Brain microvascular endothelial cell (primary cell): ENCODE data around the gene HMOX2.

Experiments
- DNase-seq: peaks from one replicate; pipeline ENCODE4 v3.0.0-alpha.2; 2020
- H3K27ac ChIP-seq: fragments of 250-450 bp; sonication (Bioruptor Pico); 2 replicates; pipeline ENCODE4 v1.5.1; 2020; ENCODE audit warnings: mild to moderate bottlenecking, moderate library complexity
- H3K27me3 ChIP-seq: fragments of 250-450 bp; sonication (Bioruptor Pico); replicated peaks from 2 replicates; pipeline ENCODE4 v1.5.1; 2020; ENCODE audit warnings: mild to moderate bottlenecking
- H3K36me3 ChIP-seq: fragments of 250-450 bp; sonication (Bioruptor Pico); replicated peaks from 2 replicates; pipeline ENCODE4 v1.5.1; 2020; ENCODE audit warnings: mild to moderate bottlenecking
- H3K4me3 ChIP-seq: 2 replicates; pipeline ENCODE4 v1.5.1; 2011; ENCODE audit warnings: low read depth, mild to moderate bottlenecking, control low read depth, low read length, moderate library complexity
- in situ Hi-C: cut with HindIII; loops from 2 replicates; pipeline ENCODE4 v1.10.0; 2017; ENCODE audit warnings: low sequenced_read_pairs, low pct_ligation_motif_present
- TF ChIP-seq, protein P1 (sequence below): IDR thresholded peaks from 2 replicates; pipeline ENCODE4 v1.5.1; 2011; ENCODE audit warnings: low read depth, mild to moderate bottlenecking, moderate library complexity, low read length, control low read depth, inconsistent platforms; ENCODE audit errors: missing control alignments

HMOX2 gene

GRCh38 chr16:4443986-4444385 is 32.2 kb upstream of the HMOX2 start:
- DNase-seq = no peak
- H3K4me3 ChIP-seq = no peak overlapping the region
- TF ChIP-seq, protein P1, sequence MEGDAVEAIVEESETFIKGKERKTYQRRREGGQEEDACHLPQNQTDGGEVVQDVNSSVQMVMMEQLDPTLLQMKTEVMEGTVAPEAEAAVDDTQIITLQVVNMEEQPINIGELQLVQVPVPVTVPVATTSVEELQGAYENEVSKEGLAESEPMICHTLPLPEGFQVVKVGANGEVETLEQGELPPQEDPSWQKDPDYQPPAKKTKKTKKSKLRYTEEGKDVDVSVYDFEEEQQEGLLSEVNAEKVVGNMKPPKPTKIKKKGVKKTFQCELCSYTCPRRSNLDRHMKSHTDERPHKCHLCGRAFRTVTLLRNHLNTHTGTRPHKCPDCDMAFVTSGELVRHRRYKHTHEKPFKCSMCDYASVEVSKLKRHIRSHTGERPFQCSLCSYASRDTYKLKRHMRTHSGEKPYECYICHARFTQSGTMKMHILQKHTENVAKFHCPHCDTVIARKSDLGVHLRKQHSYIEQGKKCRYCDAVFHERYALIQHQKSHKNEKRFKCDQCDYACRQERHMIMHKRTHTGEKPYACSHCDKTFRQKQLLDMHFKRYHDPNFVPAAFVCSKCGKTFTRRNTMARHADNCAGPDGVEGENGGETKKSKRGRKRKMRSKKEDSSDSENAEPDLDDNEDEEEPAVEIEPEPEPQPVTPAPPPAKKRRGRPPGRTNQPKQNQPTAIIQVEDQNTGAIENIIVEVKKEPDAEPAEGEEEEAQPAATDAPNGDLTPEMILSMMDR = no peak
- peaks cover 73% of the 10 kb centered on the region for H3K36me3 ChIP-seq
- in situ Hi-C loops = no loop called here
- no peaks in the 10 kb centered on the region for H3K27me3 ChIP-seq
- no peak overlapping the region for H3K27ac ChIP-seq

DNA sequence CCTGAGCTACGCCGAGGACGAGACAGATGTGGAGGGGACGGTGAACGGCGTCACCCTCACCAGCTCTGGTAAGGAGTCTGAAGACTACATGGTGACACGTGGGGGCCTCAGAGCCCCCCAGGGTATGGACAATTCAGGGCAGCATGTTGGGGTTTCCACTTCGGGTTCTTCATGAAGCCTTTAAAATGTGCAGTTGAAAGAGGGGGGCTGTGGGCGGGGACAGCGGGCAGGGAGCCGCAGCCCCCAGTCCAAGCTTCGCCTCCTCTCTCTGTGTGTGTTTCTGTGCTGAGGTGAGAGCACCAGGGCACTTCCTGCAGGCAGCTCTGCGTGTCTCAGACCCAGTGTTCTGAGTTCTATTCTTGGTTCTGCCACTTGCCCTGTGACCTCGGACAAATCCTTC is 25.8 kb upstream of the HMOX2 start:
- no peak overlapping the region for H3K4me3 ChIP-seq
- TF ChIP-seq, protein P1 = no peak
- DNase-seq = no peak
- no peak overlapping the region for H3K27ac ChIP-seq
- no peaks in the 10 kb centered on the region for H3K27me3 ChIP-seq
- peaks cover 72% of the 10 kb centered on the region for H3K36me3 ChIP-seq
- in situ Hi-C loops = no loop called here

GRCh38 chr16:4450931-4451519 is 25.2 kb upstream of the HMOX2 start:
- peaks cover 71% of the 10 kb centered on the region for H3K36me3 ChIP-seq
- no peak overlapping the region for H3K4me3 ChIP-seq
- H3K27ac ChIP-seq = no peak overlapping the region
- TF ChIP-seq, protein P1 = no peak
- DNase-seq = no peak
- in situ Hi-C loops = no loop called here
- no peaks in the 10 kb centered on the region for H3K27me3 ChIP-seq

GRCh38 chr16:4452674-4453073 is 23.5 kb upstream of the HMOX2 start:
- Histone ChIP-seq H3K27ac (no peak overlapping the region), H3K36me3 (peaks cover 71% of the 10 kb centered on the region), H3K27me3 (no peaks in the 10 kb centered on the region), H3K4me3 (no peak overlapping the region)
- in situ Hi-C loops = no loop called here
- no peak for DNase-seq
- TF ChIP-seq, protein P1 = no peak

DNA sequence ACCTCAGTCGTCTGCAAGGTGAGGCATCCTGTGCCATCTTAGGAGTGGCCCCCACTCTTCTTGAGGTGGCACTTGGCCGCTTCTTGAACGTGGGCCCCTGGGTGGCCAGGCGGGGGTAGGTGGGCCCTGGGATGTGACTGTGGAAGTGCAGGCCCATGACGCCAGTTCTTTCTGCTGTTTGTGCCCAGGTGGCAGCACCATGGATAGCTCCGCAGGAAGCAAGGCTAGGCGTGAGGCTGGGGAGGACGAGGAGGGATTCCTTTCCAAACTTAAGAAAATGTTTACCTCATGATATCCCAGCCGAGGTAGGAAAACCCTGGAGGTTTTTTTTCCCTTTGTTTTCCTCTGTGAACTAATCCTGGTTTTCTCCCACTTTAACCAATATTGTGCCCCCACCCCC is 21.6 kb upstream of the HMOX2 start:
- no peak overlapping the region for H3K27ac ChIP-seq
- H3K4me3 ChIP-seq = no peak overlapping the region
- peaks cover 62% of the 10 kb centered on the region for H3K36me3 ChIP-seq
- in situ Hi-C loops = no loop called here
- TF ChIP-seq, protein P1 = no peak
- no peaks in the 10 kb centered on the region for H3K27me3 ChIP-seq
- DNase-seq = no peak

GRCh38 chr16:4455081-4455480 is 21.1 kb upstream of the HMOX2 start:
- H3K27ac ChIP-seq = no peak overlapping the region
- no peaks in the 10 kb centered on the region for H3K27me3 ChIP-seq
- H3K36me3 ChIP-seq = peaks cover 60% of the 10 kb centered on the region
- no peak overlapping the region for H3K4me3 ChIP-seq
- in situ Hi-C loops = no loop called here
- TF ChIP-seq, protein P1 = no peak
- DNase-seq = no peak
